ENCODE measurements around the gene CUEDC1.

GRCh38 chr17:57966875-57967274 lies 11.7 kb upstream of the CUEDC1 start:
- TF ChIP-seq CTCF (conservative IDR thresholded peaks at IDR 0.05; ENCODE audit: low read depth, low read length) = no peak
- TF ChIP-seq EZH2 (IDR thresholded peaks at IDR 0.05; ENCODE audit: borderline replicate concordance, low read depth, low read length, poor library complexity, severe bottlenecking) = no peak
